Ovary (tissue), 3 donors: ENCODE data around the gene SIPA1L3.

Source experiments
- EP300 ChIP-seq: sonication (generic); formaldehyde crosslinking; IDR thresholded peaks from one replicate; pipeline ENCODE4 v1.6.1; 2017; ENCODE audit warnings: antibody characterized with exemption
- POLR2A ChIP-seq: fragments of 450-650 bp; IDR thresholded peaks from one replicate; pipeline ENCODE4 v1.6.1; 2017; ENCODE audit warnings: antibody characterized with exemption, mild to moderate bottlenecking, moderate library complexity
- TF ChIP-seq, protein P1 (sequence below), 3 donors: fragments of 450-650 bp in 2 of 3; fragments of 200-600 bp in 1 of 3; IDR thresholded peaks; one replicate each; pipeline versions ENCODE4 v1.5.1 to v1.8.0; 2016 to 2022; ENCODE audit warnings: antibody characterized with exemption in 3 of 3, mild to moderate bottlenecking in 1 of 3
- donor health status: DM: no; HTN: no; CAD: no.

DNA sequence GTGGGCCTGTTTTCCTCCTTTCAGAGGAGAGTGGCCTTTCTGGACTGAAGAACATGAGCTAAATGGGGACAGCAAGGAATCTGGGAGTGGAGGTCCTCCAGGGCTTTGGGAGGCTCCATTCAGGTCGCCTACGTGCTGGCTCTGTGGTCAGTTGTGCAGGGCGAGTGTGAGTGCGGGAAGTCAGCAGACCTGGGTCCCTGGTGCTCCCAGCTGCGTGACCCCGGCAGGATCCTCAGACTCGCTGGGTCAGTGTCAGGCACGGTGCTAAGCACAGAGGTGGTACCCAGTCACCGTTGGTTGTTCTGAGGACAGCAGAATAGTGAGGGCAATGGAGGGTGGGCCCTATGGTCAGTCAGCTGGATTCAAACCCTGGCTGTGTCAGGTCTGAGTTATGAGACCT is 85.8 kb downstream of the SIPA1L3 start:
- TF ChIP-seq POLR2A, result no peak
- TF ChIP-seq, protein P1, sequence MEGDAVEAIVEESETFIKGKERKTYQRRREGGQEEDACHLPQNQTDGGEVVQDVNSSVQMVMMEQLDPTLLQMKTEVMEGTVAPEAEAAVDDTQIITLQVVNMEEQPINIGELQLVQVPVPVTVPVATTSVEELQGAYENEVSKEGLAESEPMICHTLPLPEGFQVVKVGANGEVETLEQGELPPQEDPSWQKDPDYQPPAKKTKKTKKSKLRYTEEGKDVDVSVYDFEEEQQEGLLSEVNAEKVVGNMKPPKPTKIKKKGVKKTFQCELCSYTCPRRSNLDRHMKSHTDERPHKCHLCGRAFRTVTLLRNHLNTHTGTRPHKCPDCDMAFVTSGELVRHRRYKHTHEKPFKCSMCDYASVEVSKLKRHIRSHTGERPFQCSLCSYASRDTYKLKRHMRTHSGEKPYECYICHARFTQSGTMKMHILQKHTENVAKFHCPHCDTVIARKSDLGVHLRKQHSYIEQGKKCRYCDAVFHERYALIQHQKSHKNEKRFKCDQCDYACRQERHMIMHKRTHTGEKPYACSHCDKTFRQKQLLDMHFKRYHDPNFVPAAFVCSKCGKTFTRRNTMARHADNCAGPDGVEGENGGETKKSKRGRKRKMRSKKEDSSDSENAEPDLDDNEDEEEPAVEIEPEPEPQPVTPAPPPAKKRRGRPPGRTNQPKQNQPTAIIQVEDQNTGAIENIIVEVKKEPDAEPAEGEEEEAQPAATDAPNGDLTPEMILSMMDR (IDR thresholded peaks at IDR 0.05), result no peak
- TF ChIP-seq EP300, result no peak
